PC-9 (cell line): Measurements from ENCODE around the gene ING3. TPM values are rescaled to one million over a fixed set of nuclear protein-coding genes. Genes with fewer than 3 reads are reported as not detected.

Experiments
- BruUV-seq: library from RNA; stranded (reverse); fragments of 400-500 nt; replicated peaks from 2 replicates; lab custom pipeline; 2021; lab: Mats Ljungman, UMichigan
- CTCF ChIA-PET: fragments of 300-600 bp; sonication (Branson Sonifier 250); formaldehyde crosslinking; loops from one replicate; lab custom pipeline; 2022; ENCODE audit warnings: antibody characterized with exemption; lab: Charles Lee
- POLR2A ChIA-PET: fragments of 300-600 bp; sonication (Branson Sonifier 250); formaldehyde crosslinking; loops from one replicate; lab custom pipeline; 2022; ENCODE audit warnings: antibody characterized with exemption; ENCODE audit not compliant: unreplicated experiment; lab: Charles Lee
- DNase-seq, 2 experiments: peaks; one replicate each; pipeline versions ENCODE4 v3.0.0 to v3.0.0-alpha.2; 2015 to 2022; ENCODE audit warnings: mixed read lengths in 1 of 2
- H2AFZ ChIP-seq: fragments of 200-600 bp; sonication (generic); 2 replicates; pipeline ENCODE4 v1.8.1; 2017; ENCODE audit warnings: antibody characterized with exemption
- H3F3A ChIP-seq: fragments of 200-600 bp; sonication (generic); 2 replicates; pipeline ENCODE4 v1.8.1; 2017; ENCODE audit warnings: antibody characterized with exemption, mild to moderate bottlenecking, low read depth; ENCODE audit not compliant: insufficient read depth
- H3K27ac ChIP-seq: fragments of 200-600 bp; sonication (generic); 2 replicates; pipeline ENCODE4 v1.6.1; 2016; ENCODE audit warnings: mixed run types
- H3K27me3 ChIP-seq: fragments of 200-600 bp; sonication (generic); 2 replicates; pipeline ENCODE4 v1.6.1; 2016; ENCODE audit warnings: low read depth, mixed run types; ENCODE audit not compliant: insufficient read depth
- H3K36me3 ChIP-seq: fragments of 200-600 bp; sonication (generic); 2 replicates; pipeline ENCODE4 v1.6.1; 2016; ENCODE audit warnings: low read depth, mixed run types
- H3K4me1 ChIP-seq: fragments of 200-600 bp; sonication (generic); replicated peaks from 2 replicates; pipeline ENCODE4 v1.6.1; 2016; ENCODE audit warnings: mixed run types; ENCODE audit not compliant: insufficient read depth
- H3K4me2 ChIP-seq: fragments of 200-600 bp; sonication (generic); 2 replicates; pipeline ENCODE4 v1.6.1; 2017; ENCODE audit warnings: mixed run types
- H3K4me3 ChIP-seq: fragments of 200-600 bp; sonication (generic); 2 replicates; pipeline ENCODE4 v1.6.1; 2016; ENCODE audit warnings: mixed run types
- H3K79me2 ChIP-seq: fragments of 200-600 bp; sonication (generic); 2 replicates; pipeline ENCODE4 v1.6.1; 2017; ENCODE audit warnings: low read depth, mixed run types
- H3K9me2 ChIP-seq: fragments of 200-600 bp; sonication (generic); 2 replicates; pipeline ENCODE4 v1.8.1; 2017; ENCODE audit warnings: mild to moderate bottlenecking; ENCODE audit not compliant: insufficient read depth
- H3K9me3 ChIP-seq: fragments of 200-600 bp; sonication (generic); 2 replicates; pipeline ENCODE4 v1.8.1; 2016; ENCODE audit warnings: low read depth; ENCODE audit not compliant: insufficient read depth
- H4K20me1 ChIP-seq: fragments of 200-600 bp; sonication (generic); 2 replicates; pipeline ENCODE4 v1.8.1; 2017; ENCODE audit not compliant: insufficient read depth
- CTCF ChIP-seq: fragments of 200-600 bp; sonication (generic); conservative IDR thresholded peaks from 2 replicates; pipeline ENCODE4 v1.6.1; 2017; ENCODE audit warnings: mixed run types, antibody characterized with exemption, mild to moderate bottlenecking, moderate library complexity
- EZH2 ChIP-seq: fragments of 200-600 bp; sonication (generic); IDR thresholded peaks from 2 replicates; pipeline ENCODE4 v1.8.0; 2017; ENCODE audit warnings: antibody characterized with exemption, low read depth
- intact Hi-C: fragments of 100-400 bp; cut with micrococcal nuclease; formaldehyde crosslinking; loops from one replicate; pipeline ENCODE4 v1.10.0; 2022; ENCODE audit not compliant: unreplicated experiment
- total RNA-seq: library from RNA; stranded (reverse); gene quantifications from 2 replicates; pipeline ENCODE4 v1.2.3, GENCODE V29; 2021

ING3 gene
- total RNA-seq, 1 experiment from 2014 or later, result 16.4 TPM

- no peak overlapping the region for H3K4me3 ChIP-seq
- no peaks in the 10 kb centered on the region for H3K9me3 ChIP-seq
- no peaks in the 10 kb centered on the region for H3K27me3 ChIP-seq
- no peaks in the 10 kb centered on the region for H3K36me3 ChIP-seq
- H3K27ac ChIP-seq, result no peak overlapping the region
- intact Hi-C loops, result no loop called here
- no peak overlapping the region for H3K4me2 ChIP-seq
- ChIA-PET CTCF (interaction anchor here (0.7 kb wide), 1 partner anchor 24 kb away, joined by 3 read pairs; no protein-coding TSS in a partner anchor), POLR2A (no interaction called here)
- peaks cover 4% of the 10 kb centered on the region; the same call in 1 of the 2 replicates for H3F3A ChIP-seq
- no TSS peak for BruUV-seq
- peaks cover 19% of the 10 kb centered on the region for H3K4me1 ChIP-seq
- no peak overlapping the region for H2AFZ ChIP-seq
- peaks cover 3% of the 10 kb centered on the region; the same call in 1 of the 2 replicates for H3K9me2 ChIP-seq
- no peak for DNase-seq
- H4K20me1 ChIP-seq, result no peaks in the 10 kb centered on the region
- no peaks in the 10 kb centered on the region for H3K79me2 ChIP-seq
- TF ChIP-seq EZH2 (no peak), CTCF (no peak)
Measured at GRCh38 chr7:120992272-120992964, 41.8 kb downstream of the ING3 start.

- intact Hi-C loops, result no loop called here
- POLR2A ChIA-PET, result no interaction called here
- BruUV-seq, result no TSS peak
Measured at GRCh38 chr7:120992965-120993494, 42.5 kb downstream of the ING3 start.

More at GRCh38 chr7:120992965-120993494, 42.5 kb downstream of the ING3 start:
- H3K9me3 ChIP-seq, result no peaks in the 10 kb centered on the region
- H3K27ac ChIP-seq, result no peak overlapping the region
- peaks cover 3% of the 10 kb centered on the region; the same call in 1 of the 2 replicates for H3K9me2 ChIP-seq
- no peaks in the 10 kb centered on the region for H3K27me3 ChIP-seq
- no peaks in the 10 kb centered on the region for H3K79me2 ChIP-seq
- no peak overlapping the region for H3K4me2 ChIP-seq
- H3K36me3 ChIP-seq, result no peaks in the 10 kb centered on the region
- H2AFZ ChIP-seq, result no peak overlapping the region
- TF ChIP-seq EZH2 (no peak), CTCF (no peak)
- H4K20me1 ChIP-seq, result no peaks in the 10 kb centered on the region
- DNase-seq, result no peak
- peaks cover 16% of the 10 kb centered on the region for H3K4me1 ChIP-seq
- peaks cover 4% of the 10 kb centered on the region; the same call in 1 of the 2 replicates for H3F3A ChIP-seq
- CTCF ChIA-PET, result no interaction called here
- H3K4me3 ChIP-seq, result no peak overlapping the region
